Panc1 (cell line): Measurements from ENCODE around the gene C19orf81. TPM values are rescaled to one million over a fixed set of nuclear protein-coding genes. Genes with fewer than 3 reads are reported as not detected.

Source experiments
- ATAC-seq: fragments of 200-7000 bp; cut with Tn5 transposase; 2 replicates; pipeline ENCODE4 v1.9.1; 2020; ENCODE audit warnings: mild to moderate bottlenecking, moderate library complexity
- BruUV-seq: library from RNA; stranded (reverse); fragments of 400-500 nt; replicated peaks from 2 replicates; lab custom pipeline; 2021; lab: Mats Ljungman, UMichigan
- CTCF ChIA-PET: fragments of 300-600 bp; sonication (Branson Sonifier 250); formaldehyde crosslinking; loops from one replicate; lab custom pipeline; 2022; ENCODE audit warnings: antibody characterized with exemption; lab: Charles Lee
- POLR2A ChIA-PET: fragments of 300-600 bp; sonication (Branson Sonifier 250); formaldehyde crosslinking; loops from one replicate; lab custom pipeline; 2022; ENCODE audit warnings: antibody characterized with exemption; lab: Charles Lee
- DNase-seq: peaks from one replicate; pipeline ENCODE4 v3.0.0-alpha.2; 2010; ENCODE audit warnings: low read depth, low spot score
- H3K27ac ChIP-seq: 2 replicates; pipeline ENCODE4 v1.5.1; 2011; ENCODE audit warnings: mild to moderate bottlenecking, low read length, inconsistent platforms
- H3K27me3 ChIP-seq: fragments of 200-500 bp; sonication (Bioruptor generic); 2 replicates; pipeline ENCODE4 v1.6.0; 2014; ENCODE audit warnings: low read length, inconsistent platforms; ENCODE audit not compliant: control insufficient read depth, insufficient read depth
- H3K36me3 ChIP-seq: fragments of 200-500 bp; sonication (Bioruptor generic); 2 replicates; pipeline ENCODE4 v1.5.1; 2014; ENCODE audit warnings: inconsistent platforms, mild to moderate bottlenecking, low read length, moderate library complexity; ENCODE audit not compliant: control insufficient read depth, insufficient read depth
- H3K4me1 ChIP-seq: 2 replicates; pipeline ENCODE4 v1.5.1; 2011; ENCODE audit warnings: inconsistent platforms, mild to moderate bottlenecking, low read length, moderate library complexity; ENCODE audit not compliant: control insufficient read depth, insufficient read depth
- H3K4me3 ChIP-seq, 2 experiments: 2 replicates each; pipeline ENCODE4 v1.5.1; 2011 to 2012; ENCODE audit warnings: low read depth in 2 of 2, low read length in 2 of 2, mild to moderate bottlenecking in 2 of 2, inconsistent platforms in 1 of 2, moderate library complexity in 1 of 2
- H3K9me3 ChIP-seq: fragments of 200-500 bp; sonication (Bioruptor generic); 2 replicates; pipeline ENCODE4 v1.5.1; 2014; ENCODE audit warnings: low read depth, mild to moderate bottlenecking, inconsistent platforms, low read length, moderate library complexity; ENCODE audit not compliant: control insufficient read depth, insufficient read depth
- POLR2AphosphoS5 ChIP-seq: IDR thresholded peaks from 2 replicates; pipeline ENCODE4 v1.6.1; 2012; ENCODE audit warnings: mild to moderate bottlenecking, low read depth, low read length, moderate library complexity
- SIN3A ChIP-seq: IDR thresholded peaks from 2 replicates; pipeline ENCODE4 v1.6.1; 2012; ENCODE audit warnings: low read depth, mild to moderate bottlenecking, low read length, moderate library complexity, borderline replicate concordance; ENCODE audit not compliant: insufficient read depth
- TCF7L2 ChIP-seq: IDR thresholded peaks from 2 replicates; pipeline ENCODE4 v1.6.1; 2011; ENCODE audit warnings: mild to moderate bottlenecking, low read depth, low read length, inconsistent platforms
- in situ Hi-C: cut with HindIII; loops from 2 replicates; pipeline ENCODE4 v1.10.0; 2016; ENCODE audit warnings: low sequenced_read_pairs, low pct_unique_long_range_greater_than_20kb
- intact Hi-C: fragments of 100-400 bp; cut with micrococcal nuclease; formaldehyde crosslinking; loops from one replicate; pipeline ENCODE4 v1.10.0; 2022; ENCODE audit not compliant: unreplicated experiment
- total RNA-seq: library from RNA; stranded (reverse); gene quantifications from one replicate; pipeline ENCODE4 v1.2.1, GENCODE V29; 2021; ENCODE audit not compliant: unreplicated experiment
- TF ChIP-seq, protein P1 (sequence below), 2 experiments: IDR thresholded peaks; 2 replicates each; pipeline ENCODE4 v1.6.1; 2011 to 2012; ENCODE audit warnings: low read depth in 2 of 2, control low read depth in 1 of 2, low read length in 1 of 2, mild to moderate bottlenecking in 1 of 2, moderate library complexity in 1 of 2; ENCODE audit not compliant: insufficient read depth in 1 of 2
- TF ChIP-seq, protein P2 (sequence below): fragments of 450-650 bp; IDR thresholded peaks from 2 replicates; pipeline ENCODE4 v1.5.1; 2017; ENCODE audit warnings: mild to moderate bottlenecking

Gene C19orf81
- total RNA-seq, 1 experiment from 2014 or later = 0.98 TPM

- no peaks in the 10 kb centered on the region; the same call in 1 of the 2 replicates for H3K27me3 ChIP-seq
- DNase-seq = no peak
- in situ Hi-C loops (no loop called here), intact Hi-C loops (no loop called here)
- ATAC-seq = no peak
- H3K4me1 ChIP-seq = no peaks in the 10 kb centered on the region
- no peaks in the 10 kb centered on the region for H3K9me3 ChIP-seq
- ChIA-PET POLR2A (no interaction called here), CTCF (no interaction called here)
- no peak overlapping the region for H3K27ac ChIP-seq
- no peak for TF ChIP-seq TCF7L2
- no peak for TF ChIP-seq POLR2AphosphoS5
- TF ChIP-seq, protein P1, sequence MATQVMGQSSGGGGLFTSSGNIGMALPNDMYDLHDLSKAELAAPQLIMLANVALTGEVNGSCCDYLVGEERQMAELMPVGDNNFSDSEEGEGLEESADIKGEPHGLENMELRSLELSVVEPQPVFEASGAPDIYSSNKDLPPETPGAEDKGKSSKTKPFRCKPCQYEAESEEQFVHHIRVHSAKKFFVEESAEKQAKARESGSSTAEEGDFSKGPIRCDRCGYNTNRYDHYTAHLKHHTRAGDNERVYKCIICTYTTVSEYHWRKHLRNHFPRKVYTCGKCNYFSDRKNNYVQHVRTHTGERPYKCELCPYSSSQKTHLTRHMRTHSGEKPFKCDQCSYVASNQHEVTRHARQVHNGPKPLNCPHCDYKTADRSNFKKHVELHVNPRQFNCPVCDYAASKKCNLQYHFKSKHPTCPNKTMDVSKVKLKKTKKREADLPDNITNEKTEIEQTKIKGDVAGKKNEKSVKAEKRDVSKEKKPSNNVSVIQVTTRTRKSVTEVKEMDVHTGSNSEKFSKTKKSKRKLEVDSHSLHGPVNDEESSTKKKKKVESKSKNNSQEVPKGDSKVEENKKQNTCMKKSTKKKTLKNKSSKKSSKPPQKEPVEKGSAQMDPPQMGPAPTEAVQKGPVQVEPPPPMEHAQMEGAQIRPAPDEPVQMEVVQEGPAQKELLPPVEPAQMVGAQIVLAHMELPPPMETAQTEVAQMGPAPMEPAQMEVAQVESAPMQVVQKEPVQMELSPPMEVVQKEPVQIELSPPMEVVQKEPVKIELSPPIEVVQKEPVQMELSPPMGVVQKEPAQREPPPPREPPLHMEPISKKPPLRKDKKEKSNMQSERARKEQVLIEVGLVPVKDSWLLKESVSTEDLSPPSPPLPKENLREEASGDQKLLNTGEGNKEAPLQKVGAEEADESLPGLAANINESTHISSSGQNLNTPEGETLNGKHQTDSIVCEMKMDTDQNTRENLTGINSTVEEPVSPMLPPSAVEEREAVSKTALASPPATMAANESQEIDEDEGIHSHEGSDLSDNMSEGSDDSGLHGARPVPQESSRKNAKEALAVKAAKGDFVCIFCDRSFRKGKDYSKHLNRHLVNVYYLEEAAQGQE (IDR thresholded peaks at IDR 0.05; ENCODE audit: insufficient read depth in 1 of 2, low read depth in 2 of 2, low read length in 1 of 2) = no peak
- TF ChIP-seq, protein P2, sequence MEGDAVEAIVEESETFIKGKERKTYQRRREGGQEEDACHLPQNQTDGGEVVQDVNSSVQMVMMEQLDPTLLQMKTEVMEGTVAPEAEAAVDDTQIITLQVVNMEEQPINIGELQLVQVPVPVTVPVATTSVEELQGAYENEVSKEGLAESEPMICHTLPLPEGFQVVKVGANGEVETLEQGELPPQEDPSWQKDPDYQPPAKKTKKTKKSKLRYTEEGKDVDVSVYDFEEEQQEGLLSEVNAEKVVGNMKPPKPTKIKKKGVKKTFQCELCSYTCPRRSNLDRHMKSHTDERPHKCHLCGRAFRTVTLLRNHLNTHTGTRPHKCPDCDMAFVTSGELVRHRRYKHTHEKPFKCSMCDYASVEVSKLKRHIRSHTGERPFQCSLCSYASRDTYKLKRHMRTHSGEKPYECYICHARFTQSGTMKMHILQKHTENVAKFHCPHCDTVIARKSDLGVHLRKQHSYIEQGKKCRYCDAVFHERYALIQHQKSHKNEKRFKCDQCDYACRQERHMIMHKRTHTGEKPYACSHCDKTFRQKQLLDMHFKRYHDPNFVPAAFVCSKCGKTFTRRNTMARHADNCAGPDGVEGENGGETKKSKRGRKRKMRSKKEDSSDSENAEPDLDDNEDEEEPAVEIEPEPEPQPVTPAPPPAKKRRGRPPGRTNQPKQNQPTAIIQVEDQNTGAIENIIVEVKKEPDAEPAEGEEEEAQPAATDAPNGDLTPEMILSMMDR = no peak
- no peak for TF ChIP-seq SIN3A
- H3K4me3 ChIP-seq = no peak overlapping the region
- no TSS peak for BruUV-seq
- no peaks in the 10 kb centered on the region for H3K36me3 ChIP-seq
Measured at GRCh38 chr19:50690439-50690838, 41.2 kb downstream of the C19orf81 start.

DNA sequence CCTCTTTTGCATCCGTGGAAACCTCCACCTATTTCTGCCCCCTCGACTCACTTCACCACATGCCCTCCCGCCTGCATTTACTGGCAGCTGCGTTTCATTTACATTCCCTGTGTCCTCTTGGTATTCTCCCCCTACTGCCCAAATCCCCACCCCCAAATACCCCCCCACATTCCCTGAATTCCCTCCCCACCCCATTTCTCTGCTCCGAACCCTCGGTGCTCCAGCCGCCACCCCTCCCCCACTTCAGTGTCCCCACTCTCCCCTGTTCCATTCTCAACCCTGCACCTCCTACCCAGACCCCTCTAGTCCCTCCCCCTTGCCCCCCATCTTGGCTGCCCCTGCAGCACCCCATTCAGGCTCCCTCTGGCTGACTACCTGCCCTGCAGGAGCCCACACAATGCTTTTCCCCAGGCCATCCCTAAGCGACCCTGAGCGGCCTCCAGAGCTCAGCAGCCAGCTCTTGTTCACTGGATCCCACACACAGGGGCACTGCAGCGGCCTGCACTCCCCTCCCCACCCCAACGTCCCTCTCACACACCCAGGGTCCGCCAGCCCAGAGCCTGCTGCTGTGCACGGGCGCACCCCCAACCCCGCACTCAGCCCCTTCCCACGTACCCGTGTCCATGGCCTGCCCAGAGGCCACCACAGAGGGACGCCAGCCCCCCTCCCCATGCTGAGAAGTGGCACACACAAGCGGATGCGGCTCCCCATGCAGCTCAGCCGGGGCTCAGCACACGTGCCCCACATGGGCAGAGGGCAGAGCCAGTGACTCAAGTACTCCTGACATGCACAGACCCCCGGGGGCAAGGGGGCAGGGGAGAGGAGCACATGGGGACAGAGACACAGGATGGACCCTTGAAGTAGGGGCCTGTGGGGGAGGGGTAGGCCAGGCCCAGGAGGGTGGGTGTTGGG lies 44.1 kb downstream of the C19orf81 start:
- ATAC-seq (no peak), DNase-seq (no peak)
- TF ChIP-seq POLR2AphosphoS5 (no peak), TCF7L2 (no peak), SIN3A (no peak)
- TF ChIP-seq, protein P1 (IDR thresholded peaks at IDR 0.05; ENCODE audit: insufficient read depth in 1 of 2, low read depth in 2 of 2, low read length in 1 of 2) = no peak
- TF ChIP-seq, protein P2 = no peak
- H3K36me3 ChIP-seq = no peaks in the 10 kb centered on the region
- H3K4me1 ChIP-seq = no peaks in the 10 kb centered on the region
- H3K27ac ChIP-seq = no peak overlapping the region
- BruUV-seq = no TSS peak
- no peaks in the 10 kb centered on the region for H3K27me3 ChIP-seq
- no peaks in the 10 kb centered on the region for H3K9me3 ChIP-seq
- H3K4me3 ChIP-seq = no peak overlapping the region
- intact Hi-C loops (no loop called here), in situ Hi-C loops (no loop called here)
- ChIA-PET CTCF (interaction anchor here (0.5 kb wide), 1 partner anchor 10 kb away, joined by 12 read pairs; no protein-coding TSS in a partner anchor), POLR2A (interaction anchor here (0.5 kb wide), 1 partner anchor 364 kb away, joined by 10 read pairs; the partner anchor contains the start of gene KCNC3)
